ENCODE measurements around the gene TCF4.

Gene TCF4

DNA sequence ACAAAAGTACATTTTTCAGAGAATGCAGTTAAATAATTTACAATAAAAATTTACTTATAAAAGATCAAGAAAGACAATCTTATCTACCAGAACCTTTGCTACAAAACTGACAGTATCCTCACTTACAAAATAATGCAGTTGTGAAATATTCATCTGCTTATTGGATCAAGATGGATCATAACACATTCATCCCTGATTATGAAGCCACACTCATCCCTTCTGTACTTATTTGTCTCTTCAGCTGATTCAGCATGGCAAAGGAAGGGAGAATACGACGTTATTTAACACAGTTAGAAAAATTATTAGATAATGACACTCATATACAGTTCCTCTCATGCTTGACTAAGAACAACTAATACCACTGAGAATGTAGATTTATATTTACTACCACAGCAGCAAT, 46.4 kb downstream of the TCF4 start:
- no peak for DNase-seq

DNA sequence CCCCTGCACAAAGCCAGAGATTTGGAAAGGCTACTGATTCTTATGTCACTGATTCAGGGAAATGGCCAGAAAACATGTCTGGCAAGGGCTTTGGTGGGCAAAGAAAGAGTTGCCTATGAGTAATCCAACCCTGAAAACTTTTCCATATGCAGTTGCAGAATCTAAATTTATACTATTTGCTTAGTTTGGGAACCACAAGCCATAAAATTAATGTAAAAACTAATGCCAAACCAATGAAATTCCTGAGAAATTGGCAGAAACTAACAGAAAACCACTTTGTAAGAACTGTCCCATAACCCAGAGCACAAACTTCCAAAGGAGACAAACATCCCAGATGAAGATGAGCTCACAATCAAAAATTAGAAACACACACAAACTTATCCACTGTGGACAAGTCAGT, 48.8 kb downstream of the TCF4 start:
- no peak for DNase-seq

DNA sequence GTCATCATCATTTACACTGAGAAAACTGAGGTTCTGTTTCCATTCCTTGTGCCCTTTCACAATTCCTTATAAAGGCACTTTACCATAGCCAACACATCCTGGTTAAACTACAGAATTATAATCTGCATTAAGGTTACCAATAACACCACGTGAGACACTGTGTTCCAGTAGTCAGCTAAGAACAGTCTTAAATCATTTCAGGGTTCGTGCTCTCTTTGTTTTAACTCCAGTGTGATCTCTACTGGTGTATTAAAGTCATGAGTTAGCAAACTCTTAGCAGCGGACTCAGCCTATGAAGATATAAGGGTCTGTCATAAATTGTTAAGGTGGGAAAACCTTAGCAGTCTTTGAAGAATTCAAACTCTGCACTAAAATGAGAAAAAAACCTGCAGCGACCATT, 53.0 kb downstream of the TCF4 start:
- DNase-seq, result no peak

DNA sequence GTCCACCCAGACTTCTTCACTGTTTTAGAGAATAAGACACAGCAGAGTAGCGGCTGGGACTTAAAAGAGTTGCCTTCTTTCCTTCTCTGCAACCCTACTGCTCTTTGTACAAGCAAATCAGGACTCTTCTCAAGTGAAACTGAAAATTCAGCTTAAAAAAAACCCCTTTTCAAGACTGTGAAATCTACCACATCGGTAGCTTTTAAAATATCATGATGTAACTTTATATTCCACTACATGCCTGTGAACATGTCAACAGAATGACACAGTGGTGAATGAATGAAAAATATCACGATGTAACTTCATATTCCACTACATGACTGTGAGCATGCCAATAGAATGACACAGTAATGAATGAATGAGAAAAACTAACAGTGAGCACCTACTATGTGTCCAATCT, 53.4 kb downstream of the TCF4 start:
- DNase-seq, result no peak

DNA sequence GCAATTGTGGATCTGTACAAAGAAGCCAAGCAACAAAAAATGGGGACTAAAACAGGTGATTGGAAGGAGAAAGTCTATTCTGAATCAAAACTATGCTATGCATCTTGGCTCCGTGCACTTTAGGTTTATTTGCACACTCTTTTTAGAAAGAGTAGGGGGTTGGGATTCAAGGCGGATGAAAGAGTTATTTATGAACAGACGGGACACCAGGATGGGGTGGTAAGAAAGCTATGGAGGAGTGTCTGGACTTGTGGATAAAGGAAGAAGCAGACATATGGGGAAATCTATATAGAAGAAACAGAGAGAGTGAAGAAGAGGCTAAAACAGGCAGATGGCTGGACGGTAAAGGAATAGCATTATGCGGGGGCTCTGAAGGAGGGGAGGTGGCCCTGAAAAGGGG, 57.8 kb downstream of the TCF4 start:
- DNase-seq, result no peak

DNA sequence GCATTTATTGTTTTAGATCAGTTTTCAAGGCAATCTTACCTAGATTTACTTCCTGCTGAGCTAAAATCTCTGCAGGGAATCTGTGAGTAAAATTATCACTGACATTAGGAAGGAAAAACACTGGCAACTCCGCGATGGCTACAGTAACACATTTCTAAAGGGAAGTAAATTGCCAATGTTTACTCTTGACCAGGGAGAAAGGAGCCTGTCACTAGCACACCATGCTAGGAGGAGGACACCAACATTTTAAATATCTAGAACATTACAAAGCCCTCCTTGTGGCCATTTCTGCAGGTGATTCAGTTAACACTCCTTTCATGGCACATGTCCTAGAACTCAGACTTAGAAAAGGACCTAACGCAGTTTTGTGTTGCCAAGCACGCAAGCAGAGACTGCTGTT, 58.4 kb downstream of the TCF4 start:
- DNase-seq, result no peak

DNA sequence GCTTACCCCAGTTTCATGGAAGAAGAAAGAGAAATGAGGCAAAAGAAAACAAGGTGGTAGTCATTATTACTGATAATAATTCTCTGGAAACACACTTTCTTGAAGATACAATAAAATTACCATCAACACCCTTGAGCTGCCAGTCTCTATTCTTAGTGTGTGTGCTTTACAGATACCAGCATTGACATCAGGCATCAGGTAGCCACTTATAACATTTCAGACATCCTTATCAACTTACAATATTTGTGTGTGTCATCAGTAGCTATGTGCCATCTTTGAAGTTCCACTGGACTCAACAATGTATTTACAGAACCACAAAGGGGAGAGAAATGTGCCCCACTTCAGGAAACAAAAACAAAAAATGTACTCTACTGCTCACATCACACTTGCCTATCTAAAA, 62.1 kb downstream of the TCF4 start:
- no peak for DNase-seq

DNA sequence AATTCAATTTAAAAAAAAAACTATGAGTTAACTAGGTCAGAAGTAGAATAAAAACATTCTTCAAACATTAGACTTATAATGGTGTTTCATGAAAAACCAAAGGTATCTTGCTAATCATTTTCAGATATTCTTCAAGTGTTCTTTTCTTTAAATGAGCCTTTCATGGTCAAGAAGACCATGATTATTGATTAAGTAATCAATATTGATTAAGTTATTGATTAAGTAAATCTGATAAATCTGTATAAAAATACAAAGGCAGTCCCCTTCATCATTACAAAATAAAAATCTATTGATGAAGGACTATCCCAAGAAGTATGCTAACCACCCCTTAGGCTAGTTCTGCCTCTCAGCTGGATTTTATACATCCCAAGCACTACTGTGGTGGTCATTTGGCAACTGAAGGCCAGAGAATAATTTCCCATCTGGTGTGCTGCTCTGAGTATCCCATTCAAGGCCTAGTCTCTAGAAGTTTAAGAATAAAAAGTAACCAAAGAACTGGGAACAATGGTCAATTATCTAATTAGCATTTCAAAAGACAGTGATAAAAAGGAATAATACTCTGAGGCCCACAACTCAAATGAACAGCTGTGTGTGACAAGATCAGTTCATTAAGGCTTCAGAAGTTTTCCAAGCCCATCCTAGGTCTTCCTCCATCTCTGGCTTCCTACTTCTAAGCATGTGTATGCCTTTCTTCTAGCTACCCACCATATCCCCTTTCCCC, 63.5 kb downstream of the TCF4 start:
- DNase-seq, result no peak

DNA sequence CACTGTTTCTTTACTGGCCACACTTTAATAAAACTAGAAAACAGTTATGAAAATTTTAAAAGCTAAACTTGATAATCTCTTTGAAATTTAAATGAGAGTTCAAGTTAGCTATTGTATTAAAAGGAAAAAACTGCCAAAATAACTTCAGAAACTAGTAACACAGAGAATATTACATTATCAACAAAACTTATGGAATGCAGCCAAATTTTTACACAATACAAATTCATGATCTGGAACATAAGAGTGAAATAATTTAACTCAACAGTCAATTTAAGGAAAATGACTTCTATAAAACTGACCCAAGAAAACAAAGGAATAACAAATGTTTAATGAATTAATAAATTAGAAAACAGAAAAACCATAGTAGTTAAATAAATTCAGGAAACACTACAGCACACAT, 65.0 kb downstream of the TCF4 start:
- DNase-seq, result no peak

DNA sequence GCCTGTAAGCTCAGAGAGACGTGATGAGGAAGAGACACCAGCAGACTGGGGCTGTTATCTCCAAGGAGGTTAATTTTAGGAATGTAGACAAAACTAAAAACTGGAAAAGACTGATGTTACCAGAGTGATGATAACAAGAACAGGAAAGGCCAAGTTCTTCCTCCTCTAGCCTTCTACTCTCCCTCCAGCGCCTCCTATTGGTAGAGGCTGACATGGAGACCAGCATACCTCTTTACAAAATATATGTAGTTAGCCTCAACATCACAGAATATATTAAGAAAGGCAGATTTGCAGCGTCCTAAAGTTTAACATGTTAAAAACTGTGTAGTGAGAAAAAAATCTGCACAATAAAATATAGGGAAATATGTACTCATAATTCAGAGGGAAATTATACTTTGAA, 66.0 kb downstream of the TCF4 start:
- no peak for DNase-seq

DNA sequence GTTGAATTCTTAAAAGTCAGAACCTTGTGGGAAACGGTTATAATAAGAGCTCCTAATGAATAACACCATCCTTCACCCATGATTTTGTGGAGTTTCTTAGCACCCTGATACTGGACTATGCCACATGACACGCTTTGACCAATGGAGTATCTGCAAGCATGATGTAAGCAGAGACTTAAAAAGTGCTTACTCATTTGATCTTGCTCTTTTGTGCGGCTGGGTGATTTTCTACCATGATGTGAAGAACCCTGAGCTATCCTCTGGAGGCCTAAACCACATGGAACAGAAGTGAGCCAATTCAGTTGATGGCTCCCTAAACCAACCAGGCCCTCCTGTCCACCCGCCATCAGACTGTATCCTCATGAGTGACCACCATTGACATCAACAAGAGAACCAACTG, 70.9 kb downstream of the TCF4 start:
- DNase-seq, result no peak

DNA sequence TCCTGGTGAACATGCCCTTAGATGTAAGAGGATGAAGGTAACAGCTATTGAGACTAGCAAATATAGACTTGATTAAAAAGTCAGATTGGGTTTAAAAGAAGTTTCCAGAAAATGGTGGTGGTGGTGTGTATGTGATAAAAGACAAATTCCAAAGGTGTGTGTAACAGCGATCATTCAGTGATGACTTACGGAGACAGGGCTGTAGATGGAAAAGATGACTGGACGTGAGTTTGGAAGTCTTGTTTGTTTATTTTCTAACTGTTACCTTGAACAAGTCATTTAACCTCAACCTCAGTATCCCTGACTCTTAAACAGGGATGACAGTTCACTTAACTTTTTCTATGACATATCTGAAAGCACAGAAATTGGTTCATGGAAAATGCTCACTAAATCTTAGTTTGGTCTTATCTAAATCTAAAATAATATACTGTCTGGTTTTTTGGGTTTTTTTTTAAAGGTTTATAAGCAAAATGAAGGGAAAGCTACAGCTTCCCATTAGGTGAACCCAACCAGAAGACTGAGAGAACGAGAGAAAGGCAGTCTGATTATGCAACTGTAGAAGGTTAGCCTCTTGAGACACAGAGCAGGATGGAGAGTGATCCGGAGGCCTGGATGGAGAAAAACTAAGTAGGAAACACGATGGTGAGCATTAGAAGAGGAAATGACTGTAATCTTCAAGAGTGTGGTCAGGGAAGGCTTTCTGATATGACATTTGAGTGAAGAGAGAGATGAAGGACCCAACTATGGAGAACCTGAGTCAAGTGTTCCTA, 71.9 kb downstream of the TCF4 start:
- no peak for DNase-seq

DNA sequence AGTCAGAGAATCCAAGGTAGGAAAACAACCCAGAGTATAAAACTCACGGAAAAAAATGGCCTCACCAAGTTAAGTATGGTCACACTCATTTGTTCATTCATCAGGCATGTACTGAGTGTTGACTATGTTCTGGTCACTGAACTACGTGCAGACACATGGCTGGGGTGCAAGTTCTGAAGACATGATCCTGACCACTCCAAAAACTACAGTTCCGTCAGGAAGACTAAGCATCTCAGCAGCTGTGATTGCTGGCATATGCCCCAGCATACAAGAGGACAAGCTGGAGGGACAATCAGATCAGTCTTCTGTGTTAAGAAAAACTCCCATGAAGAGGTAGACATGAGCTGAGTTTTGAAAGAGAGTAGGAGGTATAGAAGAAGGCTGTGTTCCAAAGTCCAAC, 72.8 kb downstream of the TCF4 start:
- no peak for DNase-seq

DNA sequence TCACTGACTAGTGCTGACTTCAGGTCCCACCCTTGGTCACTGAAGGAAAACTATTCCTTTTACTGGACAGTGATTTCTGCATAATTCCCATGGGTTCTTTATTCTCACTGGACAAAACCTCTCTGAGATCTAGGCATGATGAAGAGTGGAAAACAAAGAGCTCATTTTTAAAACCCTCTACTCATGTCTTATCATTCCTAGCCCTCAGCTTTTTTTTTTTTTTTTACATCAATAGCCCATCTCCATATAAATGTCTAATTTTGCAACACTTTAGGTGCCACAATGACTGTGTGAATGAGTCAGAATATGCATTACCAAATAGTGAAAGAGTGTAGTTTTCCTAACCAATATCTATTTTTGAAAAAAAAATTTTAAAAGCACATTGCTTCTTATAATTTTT, 74.8 kb downstream of the TCF4 start:
- no peak for DNase-seq

DNA sequence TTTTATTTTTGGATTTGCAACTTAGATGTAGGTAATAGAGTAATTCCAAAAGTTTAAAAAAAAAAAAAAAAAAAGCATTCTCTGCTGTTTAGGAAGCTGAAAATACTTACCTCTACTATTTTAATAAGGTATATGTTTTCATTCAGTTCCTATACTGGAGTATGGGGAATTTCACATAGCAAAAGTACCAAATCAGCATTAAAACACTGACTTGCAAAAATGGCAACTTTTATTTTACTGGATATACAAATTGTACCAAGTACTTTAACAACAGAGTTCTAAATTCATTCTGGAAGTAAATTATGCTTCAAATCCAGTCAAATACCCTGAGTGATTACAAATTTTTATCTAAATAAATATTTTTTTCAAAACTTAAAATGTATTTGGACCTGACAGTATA, 76.7 kb downstream of the TCF4 start:
- no peak for DNase-seq

DNA sequence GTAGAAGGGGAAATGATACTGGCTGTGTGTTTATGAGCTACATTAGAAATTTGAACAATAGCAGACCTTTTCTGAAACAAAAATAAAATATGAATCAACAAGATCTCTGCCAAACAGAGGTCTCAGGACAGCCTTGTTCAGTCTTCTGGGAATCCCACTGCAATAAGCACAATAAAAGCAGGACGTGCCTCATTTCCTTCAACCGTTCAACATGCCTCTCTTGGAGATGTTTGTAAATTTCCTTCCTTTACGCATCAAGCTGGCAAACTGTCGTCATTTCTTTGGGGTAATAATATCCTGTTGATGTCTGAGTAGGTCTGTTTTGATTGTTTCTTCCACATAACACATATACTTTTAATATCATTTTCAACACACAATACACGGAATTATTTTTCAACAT, 77.2 kb downstream of the TCF4 start:
- no peak for DNase-seq

DNA sequence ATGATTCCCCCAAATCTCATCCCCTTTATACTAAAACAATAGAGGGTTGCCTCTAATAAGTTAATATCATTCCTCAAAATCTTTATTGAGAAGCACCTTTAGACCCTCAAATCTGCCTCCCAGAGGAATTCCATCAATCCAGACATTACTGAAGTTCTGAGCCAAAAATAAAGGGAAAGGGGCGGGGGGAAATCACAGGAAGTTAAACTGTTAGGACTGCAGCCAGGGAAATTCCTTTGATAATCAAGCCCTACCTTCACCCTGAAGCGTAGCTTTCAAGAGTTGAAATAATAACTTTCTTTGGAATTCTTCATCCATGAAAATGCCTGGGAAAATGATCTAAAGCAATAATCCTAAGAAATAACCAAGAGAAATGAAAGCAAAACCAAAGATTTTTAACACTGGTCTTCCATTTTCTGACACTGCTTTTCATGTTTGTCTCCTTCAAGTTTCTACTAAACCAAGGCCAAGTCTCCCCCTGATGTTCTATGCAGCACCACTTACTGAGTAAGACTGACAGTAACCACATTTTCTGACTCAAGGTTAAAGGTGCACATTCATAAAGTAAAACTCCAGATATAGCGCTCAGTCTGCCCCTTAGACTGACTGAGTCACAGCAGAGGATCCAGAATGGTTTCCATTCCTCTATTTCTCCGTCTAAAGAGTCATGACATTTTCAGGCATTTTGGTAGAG, 78.2 kb downstream of the TCF4 start:
- DNase-seq, result no peak

DNA sequence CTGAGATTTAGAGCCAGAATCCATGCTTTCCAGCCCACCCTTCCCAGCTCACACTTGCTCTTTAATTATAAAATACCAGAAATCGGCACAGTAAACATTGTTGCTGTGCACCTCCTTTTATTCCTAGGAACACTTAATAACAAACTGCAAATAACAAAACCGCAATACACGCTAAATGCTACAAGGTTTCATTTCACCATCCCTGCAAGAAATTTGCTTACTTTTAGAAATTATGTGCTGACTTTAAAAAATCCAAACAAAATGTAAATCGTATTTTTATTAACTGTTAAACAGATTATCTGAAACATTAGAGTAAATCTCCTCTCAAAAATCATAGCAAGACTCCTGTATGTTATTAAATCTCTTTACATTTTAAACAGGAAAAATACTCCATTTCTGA, 79.3 kb downstream of the TCF4 start:
- no peak for DNase-seq

DNA sequence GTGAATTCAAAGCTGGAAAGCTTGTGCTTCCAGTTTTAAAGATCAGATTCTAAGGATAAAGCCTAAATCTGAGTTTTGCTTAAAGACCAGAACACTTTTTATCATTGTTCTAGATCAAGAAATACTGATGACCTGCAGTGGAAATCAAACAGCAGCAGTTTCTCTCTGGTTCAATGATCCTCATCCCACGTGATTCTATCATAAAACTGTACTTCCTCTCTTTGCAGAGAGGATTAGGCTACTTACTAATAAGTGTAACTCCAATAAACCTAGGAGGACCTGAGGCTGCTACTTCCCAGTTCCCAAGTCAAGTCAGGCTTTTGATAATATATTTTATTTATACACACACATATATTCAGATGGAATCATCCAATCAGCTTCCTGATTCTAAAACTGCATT, 81.9 kb downstream of the TCF4 start:
- DNase-seq, result no peak

DNA sequence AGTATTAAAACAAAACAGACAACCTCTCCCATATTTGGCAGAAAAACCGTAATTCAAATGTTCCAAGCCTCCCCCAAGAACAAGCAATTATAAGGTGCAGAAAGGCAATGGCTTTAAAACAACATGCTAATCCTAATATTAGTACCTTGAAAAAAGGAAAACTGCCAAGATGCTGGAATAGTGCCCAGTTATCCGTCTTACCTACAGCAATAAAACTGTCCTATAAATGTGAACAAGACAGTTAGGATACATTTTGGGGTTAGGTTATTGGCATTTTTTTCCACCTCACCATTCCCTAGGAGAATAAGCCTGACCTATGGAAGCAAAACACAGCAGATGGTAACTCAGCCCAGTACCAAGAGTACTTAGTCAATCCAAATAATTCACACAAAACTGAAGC, 83.2 kb downstream of the TCF4 start:
- DNase-seq, result no peak

DNA sequence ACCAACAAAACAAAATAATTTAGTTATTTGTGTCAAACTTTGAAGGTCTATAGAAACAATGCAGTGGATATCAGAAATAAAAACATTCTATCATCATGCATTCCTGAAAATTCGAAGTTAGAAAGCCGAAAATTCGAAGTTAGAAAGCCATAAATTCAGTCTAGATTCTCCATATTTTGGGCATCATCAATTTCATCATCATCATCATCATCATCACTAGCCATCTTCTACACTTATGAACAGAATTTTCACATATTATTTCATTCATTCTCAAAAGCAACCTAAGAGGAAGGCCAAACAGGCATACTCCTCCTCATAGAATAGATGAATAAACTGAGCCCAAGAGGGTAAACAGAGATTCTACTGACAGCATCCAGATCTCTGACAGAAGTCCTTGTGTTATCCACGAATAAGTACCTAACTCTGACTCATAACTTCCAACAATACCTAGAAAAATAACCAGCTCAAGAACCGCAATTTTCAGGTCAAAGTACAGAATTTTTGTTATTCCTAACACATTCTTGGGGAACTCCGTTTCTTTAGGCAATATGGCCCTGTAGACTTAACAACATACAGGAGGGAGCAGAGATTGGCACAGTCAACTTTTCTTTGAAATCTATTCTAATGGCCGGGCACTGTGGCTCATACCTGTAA, 84.7 kb downstream of the TCF4 start:
- no peak for DNase-seq

DNA sequence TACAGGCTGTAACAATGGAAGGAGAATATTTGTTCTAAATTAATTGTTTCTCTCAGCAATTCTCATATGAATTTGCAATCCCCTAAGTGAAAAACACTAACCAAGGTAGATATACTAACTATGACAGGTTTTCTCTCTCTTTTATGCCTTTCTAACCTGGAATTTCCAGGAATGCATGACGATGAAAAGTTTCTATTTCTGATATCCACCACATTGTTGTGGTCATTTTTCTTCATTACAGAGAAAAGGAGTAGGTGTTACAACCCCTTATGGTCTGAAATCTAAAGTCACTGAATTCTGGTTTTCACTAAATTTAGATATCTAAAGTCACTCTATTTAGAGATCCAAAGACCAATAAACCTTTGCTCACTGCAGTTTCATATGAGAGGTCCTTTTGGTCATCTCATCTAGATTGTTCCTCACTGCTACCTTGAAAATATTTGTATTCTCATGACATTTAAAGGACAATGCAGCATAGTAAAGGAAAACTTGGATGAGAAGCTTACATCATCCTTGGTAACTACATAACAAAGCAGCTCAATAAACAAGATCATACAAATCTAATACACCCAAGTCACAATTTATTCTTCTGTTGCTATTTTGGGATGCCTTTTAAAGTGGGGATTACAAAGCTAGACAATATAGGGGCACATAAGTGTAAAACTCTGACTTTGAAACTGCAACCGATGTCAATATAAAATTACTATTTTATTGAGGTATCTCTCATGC, 85.8 kb downstream of the TCF4 start:
- DNase-seq, result no peak

DNA sequence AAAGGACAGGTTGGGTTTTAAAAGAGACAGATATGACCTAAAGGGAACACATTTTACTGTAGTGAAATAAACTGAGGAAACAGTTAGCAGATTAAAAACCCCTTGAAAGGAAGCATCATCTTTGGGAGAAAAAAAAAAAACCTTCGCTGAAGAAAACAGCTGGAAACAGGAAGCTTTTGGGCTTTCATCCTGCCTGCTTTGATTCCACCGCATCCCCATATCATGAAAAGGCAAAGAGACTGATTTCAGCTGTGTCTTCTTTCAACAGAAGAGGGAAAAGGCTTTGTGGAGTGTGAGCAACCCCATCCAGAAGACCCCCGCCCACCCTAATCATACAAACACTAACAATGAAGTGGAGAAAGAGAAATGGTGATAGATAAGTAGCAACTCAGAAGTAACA, 86.4 kb downstream of the TCF4 start:
- no peak for DNase-seq

Data from CD4-positive, alpha-beta T cell treated with Interleukin-6 for 4 hours (primary cell).